Nephron (organoid): ENCODE results near the gene NDUFS5.
"Not testable (repeated sequence)": the region's sequence is repeated elsewhere in the genome, so short reads cannot be mapped to it uniquely, and the experiment has no call there.

ENCODE experiments used
- H3K27ac Mint-ChIP-seq, 3 experiments: 2 replicates each; pipeline ENCODE4 v1.8.0; 2020; ENCODE audit warnings: mixed read lengths in 3 of 3, mild to moderate bottlenecking in 2 of 3, moderate library complexity in 1 of 3
- H3K27me3 Mint-ChIP-seq: 2 replicates; pipeline ENCODE4 v1.8.0; 2021; ENCODE audit warnings: low read depth, mild to moderate bottlenecking, moderate library complexity, mixed read lengths
- H3K36me3 Mint-ChIP-seq: 2 replicates; pipeline ENCODE4 v1.8.0; 2020; ENCODE audit warnings: low read depth, mixed read lengths
- H3K4me1 Mint-ChIP-seq: 2 replicates; pipeline ENCODE4 v1.8.0; 2020; ENCODE audit warnings: mixed read lengths
- H3K4me3 Mint-ChIP-seq, 3 experiments: 2 replicates each; pipeline ENCODE4 v1.8.0; 2020; ENCODE audit warnings: mild to moderate bottlenecking in 3 of 3, mixed read lengths in 3 of 3, moderate library complexity in 2 of 3
- H3K9me3 Mint-ChIP-seq: 2 replicates; pipeline ENCODE4 v1.8.0; 2020; ENCODE audit warnings: mixed read lengths
- TF ChIP-seq, protein P1 (sequence below), 3 experiments: fragments of 200-600 bp; sonication (generic); IDR thresholded peaks; one replicate each; pipeline ENCODE4 v1.5.0; 2021; ENCODE audit warnings: antibody characterized with exemption in 3 of 3; ENCODE audit not compliant: unreplicated experiment in 3 of 3

Gene NDUFS5

DNA sequence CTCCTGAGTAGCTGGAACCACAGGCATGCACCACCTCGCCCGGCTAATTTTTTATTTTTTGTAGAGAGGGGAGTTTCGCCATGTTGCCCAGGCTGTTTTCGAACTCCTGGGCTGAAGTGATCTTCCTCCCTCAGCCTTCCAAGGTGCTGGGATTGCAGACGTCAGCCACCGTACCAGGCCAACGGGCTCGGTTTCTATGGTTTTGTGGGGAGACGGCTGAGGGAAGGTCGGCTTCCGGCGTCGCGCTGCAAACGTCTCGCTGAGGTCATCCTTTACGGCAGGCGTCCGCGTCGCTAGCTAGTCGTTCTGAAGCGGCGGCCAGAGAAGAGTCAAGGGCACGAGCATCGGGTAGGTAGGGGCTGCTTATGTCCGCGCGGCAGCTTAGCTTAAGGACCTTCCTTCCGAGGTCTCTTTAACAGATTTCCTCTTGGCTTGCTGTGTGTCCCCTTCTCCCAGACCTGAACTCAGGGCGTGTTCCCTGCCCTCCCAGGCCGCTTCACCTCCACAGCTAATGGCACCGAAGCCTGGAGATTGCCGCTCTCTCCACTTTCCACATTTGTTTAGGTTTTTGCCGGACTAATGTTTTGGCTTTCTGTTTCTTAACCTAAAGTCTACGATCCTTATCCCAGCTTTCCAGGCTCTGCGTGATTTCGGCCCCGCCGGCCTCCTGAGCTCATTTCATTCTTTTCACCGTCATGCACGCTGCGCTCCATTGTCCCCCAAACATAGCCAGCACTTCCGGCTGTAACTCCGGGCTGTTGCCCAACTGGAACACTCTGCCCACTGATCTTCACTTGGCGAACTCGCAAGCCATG lies at the start of gene NDUFS5:
Gene NDUFS5 (plus strand): TSS at position 300 of the 815 bp plus-strand sequence. CDS start 2,375 bp downstream, outside the sequence.
- Mint-ChIP-seq H3K27me3 (peaks cover 3% of the 10 kb centered on the region), H3K4me1 (peaks cover 6% of the 10 kb centered on the region), H3K36me3 (peaks cover 16% of the 10 kb centered on the region), H3K4me3 (peak within 1 kb of the TSS; percentile 93 to 96 (median 96)), H3K9me3 (no peaks in the 10 kb centered on the region), H3K27ac (peak within 1 kb of the TSS; percentile 97 to 100 (median 99))
- TF ChIP-seq, protein P1, sequence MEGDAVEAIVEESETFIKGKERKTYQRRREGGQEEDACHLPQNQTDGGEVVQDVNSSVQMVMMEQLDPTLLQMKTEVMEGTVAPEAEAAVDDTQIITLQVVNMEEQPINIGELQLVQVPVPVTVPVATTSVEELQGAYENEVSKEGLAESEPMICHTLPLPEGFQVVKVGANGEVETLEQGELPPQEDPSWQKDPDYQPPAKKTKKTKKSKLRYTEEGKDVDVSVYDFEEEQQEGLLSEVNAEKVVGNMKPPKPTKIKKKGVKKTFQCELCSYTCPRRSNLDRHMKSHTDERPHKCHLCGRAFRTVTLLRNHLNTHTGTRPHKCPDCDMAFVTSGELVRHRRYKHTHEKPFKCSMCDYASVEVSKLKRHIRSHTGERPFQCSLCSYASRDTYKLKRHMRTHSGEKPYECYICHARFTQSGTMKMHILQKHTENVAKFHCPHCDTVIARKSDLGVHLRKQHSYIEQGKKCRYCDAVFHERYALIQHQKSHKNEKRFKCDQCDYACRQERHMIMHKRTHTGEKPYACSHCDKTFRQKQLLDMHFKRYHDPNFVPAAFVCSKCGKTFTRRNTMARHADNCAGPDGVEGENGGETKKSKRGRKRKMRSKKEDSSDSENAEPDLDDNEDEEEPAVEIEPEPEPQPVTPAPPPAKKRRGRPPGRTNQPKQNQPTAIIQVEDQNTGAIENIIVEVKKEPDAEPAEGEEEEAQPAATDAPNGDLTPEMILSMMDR (IDR thresholded peaks at IDR 0.05; ENCODE audit: unreplicated experiment in 3 of 3) = no peak

GRCh38 chr1:38977399-38978244 lies 48.5 kb upstream of the NDUFS5 start:
- H3K9me3 Mint-ChIP-seq = peaks cover 16% of the 10 kb centered on the region
- not testable (repeated sequence) for H3K4me1 Mint-ChIP-seq, H3K36me3 Mint-ChIP-seq, H3K27ac Mint-ChIP-seq, H3K27me3 Mint-ChIP-seq, H3K4me3 Mint-ChIP-seq

DNA sequence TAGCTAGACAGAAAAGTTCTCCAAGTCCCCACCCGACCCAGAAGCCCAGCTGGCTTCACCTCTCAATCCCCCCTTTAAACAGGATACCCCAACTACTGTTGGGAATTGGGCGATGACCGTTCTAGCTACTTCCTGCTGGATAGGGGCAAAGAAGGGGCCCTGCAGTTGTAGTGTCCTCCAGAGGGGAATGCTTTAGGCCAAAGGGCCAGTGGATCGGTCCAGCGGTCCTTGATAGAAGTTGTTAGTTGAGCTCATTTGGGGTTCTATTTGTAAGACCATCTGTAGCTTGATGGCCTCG lies 48.0 kb upstream of the NDUFS5 start:
- not testable (repeated sequence) for H3K27me3 Mint-ChIP-seq, H3K4me1 Mint-ChIP-seq, H3K27ac Mint-ChIP-seq, H3K4me3 Mint-ChIP-seq, H3K36me3 Mint-ChIP-seq
- H3K9me3 Mint-ChIP-seq = peaks cover 16% of the 10 kb centered on the region

- not testable (repeated sequence) for H3K4me3 Mint-ChIP-seq, H3K36me3 Mint-ChIP-seq, H3K4me1 Mint-ChIP-seq, H3K27me3 Mint-ChIP-seq, H3K27ac Mint-ChIP-seq
- H3K9me3 Mint-ChIP-seq = peaks cover 16% of the 10 kb centered on the region
These were observed 46.8 kb upstream of the NDUFS5 start for GRCh38 chr1:38979380-38979779.

GRCh38 chr1:38989979-38990378 lies 36.2 kb upstream of the NDUFS5 start:
- H3K4me3 Mint-ChIP-seq = peak overlapping the region; percentile 81 to 88 (median 84)
- H3K36me3 Mint-ChIP-seq = peaks cover 9% of the 10 kb centered on the region
- peaks cover 31% of the 10 kb centered on the region for H3K4me1 Mint-ChIP-seq
- TF ChIP-seq, protein P1 (IDR thresholded peaks at IDR 0.05; ENCODE audit: unreplicated experiment in 3 of 3) = no peak
- peak overlapping the region; percentile 94 to 97 (median 94) for H3K27ac Mint-ChIP-seq
- H3K27me3 Mint-ChIP-seq = no peaks in the 10 kb centered on the region
- H3K9me3 Mint-ChIP-seq = no peaks in the 10 kb centered on the region

- peaks cover 13% of the 10 kb centered on the region for H3K36me3 Mint-ChIP-seq
- H3K4me1 Mint-ChIP-seq = peaks cover 35% of the 10 kb centered on the region
These were observed 35.8 kb upstream of the NDUFS5 start for GRCh38 chr1:38990386-38990737.

More at GRCh38 chr1:38990386-38990737, 35.8 kb upstream of the NDUFS5 start:
- H3K9me3 Mint-ChIP-seq = no peaks in the 10 kb centered on the region
- H3K27ac Mint-ChIP-seq = peak overlapping the region; percentile 94 to 97 (median 94)
- H3K4me3 Mint-ChIP-seq = peak overlapping the region; percentile 81 to 88 (median 84)
- no peaks in the 10 kb centered on the region for H3K27me3 Mint-ChIP-seq
- TF ChIP-seq, protein P1 (IDR thresholded peaks at IDR 0.05; ENCODE audit: unreplicated experiment in 3 of 3) = no peak
